H1 (cell line): ENCODE results near the gene ASTL. TPM values are rescaled to one million over a fixed set of nuclear protein-coding genes. Genes with fewer than 3 reads are reported as not detected.

Experiments used
- ASH2L ChIP-seq: fragments of 200-600, 300-600 bp; sonication (generic); IDR thresholded peaks from one replicate; pipeline ENCODE4 v1.7.1; 2017; ENCODE audit warnings: low read length
- PHF8 ChIP-seq: fragments of 200-600 bp; sonication (generic); conservative IDR thresholded peaks from 2 replicates; pipeline ENCODE4 v1.7.1; 2012; ENCODE audit warnings: low read depth, mild to moderate bottlenecking, inconsistent platforms, low read length, moderate library complexity
- SP1 ChIP-seq: IDR thresholded peaks from 2 replicates; pipeline ENCODE4 v1.6.1; 2011; ENCODE audit warnings: low read depth, low read length
- TCF12 ChIP-seq: IDR thresholded peaks from 2 replicates; pipeline ENCODE4 v1.6.1; 2011; ENCODE audit warnings: low read depth, mild to moderate bottlenecking, low read length
- polyA plus RNA-seq, 7 experiments: library from polyadenylated mRNA; depleted of rRNA in 3 of 7; stranded (reverse) in 5 of 7; unstranded in 2 of 7; fragments of >200 nt in 5 of 7; fragments of 200-250 nt in 2 of 7; gene quantifications; 1 replicate in 5 of 7; 2 replicates in 1 of 7; 4 replicates in 1 of 7; pipeline versions ENCODE4 v1.2.1 to v1.2.3, GENCODE V29; 2011 to 2013; ENCODE audit warnings: missing spikeins in 2 of 7, mixed read lengths in 2 of 7
- total RNA-seq: library from RNA; stranded (reverse); fragmentation: NEBNext Ultra II Directional; extraction: Animal tissue kit (Norgen Biotek cat#: 25700); gene quantifications from 2 replicates; pipeline ENCODE4 v1.2.1, GENCODE V29; 2021

Gene ASTL
- total and polyA plus RNA-seq, 2 of the 8 experiments (the other 6 are each of a cell fraction or from before 2014, with no cell fraction given), result 0.60 to 1.4 TPM

DNA sequence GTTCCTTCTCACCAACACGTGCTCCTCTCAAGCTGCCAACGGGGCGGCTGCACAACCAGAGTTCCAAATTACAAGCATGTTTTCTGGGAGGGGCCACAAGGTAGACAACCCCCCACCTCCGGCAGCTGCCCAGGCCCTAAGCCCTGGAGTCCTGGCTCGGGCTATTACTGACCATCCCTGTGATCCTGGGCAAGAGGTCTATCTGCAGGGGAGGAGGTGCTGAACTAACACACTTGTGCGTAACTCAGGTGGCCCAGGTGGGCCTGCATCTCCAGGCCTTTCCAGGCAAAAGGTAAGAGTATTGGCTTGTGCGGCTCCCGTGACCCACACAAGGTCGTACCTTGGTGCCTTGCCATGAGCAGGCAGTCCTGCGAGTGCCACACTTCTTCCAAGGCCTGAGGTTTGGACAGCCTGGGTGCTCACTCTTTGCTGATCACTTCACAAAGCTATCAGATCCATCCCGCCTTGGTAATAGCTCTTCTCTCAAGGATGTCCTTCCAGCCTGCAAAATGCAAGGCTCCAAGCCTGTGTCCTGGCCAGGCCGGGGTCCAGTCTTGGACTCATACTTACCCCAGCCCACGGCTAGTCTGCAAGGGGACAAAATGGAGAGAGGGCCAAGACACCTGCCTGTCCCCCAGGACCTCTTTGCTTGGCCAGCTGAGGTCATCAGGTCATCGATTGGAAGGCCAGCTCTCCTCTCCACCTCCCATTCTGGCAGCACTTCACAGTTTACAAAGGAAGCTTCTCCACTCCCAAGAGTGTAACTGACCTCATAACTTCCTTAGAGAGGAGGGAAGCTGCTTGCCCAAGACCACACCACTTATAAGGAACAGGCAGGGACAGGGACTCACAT, 55.9 kb downstream of the ASTL start (continued):
- TF ChIP-seq ASH2L, result no peak
- TF ChIP-seq PHF8, result no peak
- TF ChIP-seq SP1, result no peak
- TF ChIP-seq TCF12, result no peak
